K562 (cell line): Measurements from ENCODE around the gene CD244.

Experiments used
- ARID3B ChIP-seq: fragments of 250-450 bp; sonication (Bioruptor Pico); IDR thresholded peaks from 2 replicates; pipeline ENCODE4 v1.4.0; 2020; ENCODE audit warnings: borderline replicate concordance
- ARNT ChIP-seq, 2 experiments: fragments of 450-650 bp; IDR thresholded peaks; 2 replicates each; pipeline ENCODE4 v1.6.1; 2016; ENCODE audit warnings: mild to moderate bottlenecking in 1 of 2
- CTCF ChIP-seq, 3 experiments: IDR thresholded peaks in 2 of 3; conservative IDR thresholded peaks in 1 of 3; 2 replicates each; pipeline ENCODE4 v1.5.1; 2011 to 2012; ENCODE audit warnings: low read length in 3 of 3, mild to moderate bottlenecking in 3 of 3, control low read depth in 2 of 3, improper control_type of control experiment in 1 of 3, inconsistent platforms in 1 of 3, low read depth in 1 of 3, mixed read lengths in 1 of 3, moderate library complexity in 1 of 3; ENCODE audit not compliant: insufficient read depth in 2 of 3
- NFATC3 ChIP-seq: fragments of 450-650 bp; IDR thresholded peaks from 2 replicates; pipeline ENCODE4 v1.6.1; 2017; ENCODE audit warnings: mild to moderate bottlenecking
- NFIC ChIP-seq: fragments of 450-650 bp; IDR thresholded peaks from 2 replicates; pipeline ENCODE4 v1.6.1; 2017; ENCODE audit warnings: mild to moderate bottlenecking, inconsistent platforms
- NFIX ChIP-seq: fragments of 250-450 bp; sonication (Bioruptor Pico); IDR thresholded peaks from 2 replicates; pipeline ENCODE4 v1.4.0; 2020; ENCODE audit warnings: low read depth, mild to moderate bottlenecking, moderate library complexity
- NR2C1 ChIP-seq, 2 experiments: fragments of 450-650 bp; IDR thresholded peaks; 2 replicates each; pipeline ENCODE4 v1.6.1; 2017; ENCODE audit warnings: mild to moderate bottlenecking in 2 of 2, antibody characterized with exemption in 1 of 2, inconsistent platforms in 1 of 2, missing compliant biosample characterization in 1 of 2, missing genetic modification characterization in 1 of 2
- RAD21 ChIP-seq, 2 experiments: fragments of 250-450 bp in 1 of 2; fragments of 450-650 bp in 1 of 2; sonication (Bioruptor Pico) in 1 of 2; formaldehyde crosslinking in 1 of 2; IDR thresholded peaks in 1 of 2; conservative IDR thresholded peaks in 1 of 2; 2 replicates each; pipeline versions ENCODE4 v1.4.0 to v1.8.0; 2020 to 2022; ENCODE audit warnings: mild to moderate bottlenecking in 2 of 2, moderate library complexity in 1 of 2
- RBM39 ChIP-seq: fragments of 200-400 bp; formaldehyde crosslinking; optimal IDR thresholded peaks from 2 replicates; pipeline ENCODE3; 2018; ENCODE audit warnings: low read depth, low read length
- REST ChIP-seq, 2 experiments: fragments of 450-650 bp; formaldehyde crosslinking in 1 of 2; IDR thresholded peaks; 2 replicates each; pipeline versions ENCODE4 v1.4.0 to v1.6.1; 2014 to 2020; ENCODE audit warnings: mild to moderate bottlenecking in 2 of 2, borderline replicate concordance in 1 of 2, low read depth in 1 of 2
- TBP ChIP-seq: optimal IDR thresholded peaks from 2 replicates; pipeline ENCODE3; 2011; ENCODE audit warnings: low read depth, low read length, improper control_type of control experiment
- TCF7L2 ChIP-seq: fragments of 150-350 bp; IDR thresholded peaks from 2 replicates; pipeline ENCODE4 v1.6.1; 2016; ENCODE audit warnings: low read depth, mild to moderate bottlenecking, low read length, moderate library complexity
- ZNF239 ChIP-seq: fragments of 250-450 bp; sonication (Bioruptor Pico); IDR thresholded peaks from 2 replicates; pipeline ENCODE4 v1.4.0; 2020; ENCODE audit warnings: mild to moderate bottlenecking
- ZNF274 ChIP-seq: IDR thresholded peaks from 2 replicates; pipeline ENCODE4 v1.6.1; 2011; ENCODE audit warnings: low read depth, mild to moderate bottlenecking, low read length, moderate library complexity, borderline replicate concordance

GRCh38 chr1:160807247-160807646 lies 55.4 kb downstream of the CD244 start:
- no peak for TF ChIP-seq NFATC3
- TF ChIP-seq ARNT (IDR thresholded peaks at IDR 0.05): no peak
- TF ChIP-seq ZNF239 (CRISPR knock-in tag): no peak
- no peak for TF ChIP-seq RBM39
- TF ChIP-seq CTCF (IDR thresholded peaks at IDR 0.05 in 2 of 3, conservative IDR thresholded peaks at IDR 0.05 in 1 of 3; ENCODE audit: insufficient read depth in 2 of 3, low read depth in 1 of 3, low read length in 3 of 3): no peak
- no peak for TF ChIP-seq TCF7L2
- TF ChIP-seq NFIC: no peak
- TF ChIP-seq TBP: no peak
- no peak for TF ChIP-seq NR2C1 (IDR thresholded peaks at IDR 0.05)
- TF ChIP-seq NR2C1 (tag; IDR thresholded peaks at IDR 0.05): no peak
- TF ChIP-seq REST (IDR thresholded peaks at IDR 0.05; ENCODE audit: borderline replicate concordance): no peak
- TF ChIP-seq REST (CRISPR knock-in tag; IDR thresholded peaks at IDR 0.05; ENCODE audit: low read depth): no peak
- TF ChIP-seq ARID3B (CRISPR knock-in tag): no peak
- TF ChIP-seq ZNF274: no peak
- TF ChIP-seq NFIX (CRISPR knock-in tag): no peak
- no peak for TF ChIP-seq RAD21 (CRISPR knock-in tag; conservative IDR thresholded peaks at IDR 0.05 in 1 of 2, IDR thresholded peaks at IDR 0.05 in 1 of 2)
